Erythroblast (primary cell): ENCODE measurements around the gene RASAL3.

Source experiments
- DNase-seq, 2 experiments: peaks; one replicate each; lab custom pipeline; 2025; lab: John Stamatoyannopoulos, UW
- GATA1 ChIP-seq: IDR thresholded peaks from 2 replicates; pipeline ENCODE4 v1.6.1; 2011; ENCODE audit warnings: low read depth, mild to moderate bottlenecking, control low read depth, low read length, moderate library complexity
- POLR2A ChIP-seq: IDR thresholded peaks from 2 replicates; pipeline ENCODE4 v1.6.1; 2011; ENCODE audit warnings: mild to moderate bottlenecking, low read length

RASAL3 gene

DNA sequence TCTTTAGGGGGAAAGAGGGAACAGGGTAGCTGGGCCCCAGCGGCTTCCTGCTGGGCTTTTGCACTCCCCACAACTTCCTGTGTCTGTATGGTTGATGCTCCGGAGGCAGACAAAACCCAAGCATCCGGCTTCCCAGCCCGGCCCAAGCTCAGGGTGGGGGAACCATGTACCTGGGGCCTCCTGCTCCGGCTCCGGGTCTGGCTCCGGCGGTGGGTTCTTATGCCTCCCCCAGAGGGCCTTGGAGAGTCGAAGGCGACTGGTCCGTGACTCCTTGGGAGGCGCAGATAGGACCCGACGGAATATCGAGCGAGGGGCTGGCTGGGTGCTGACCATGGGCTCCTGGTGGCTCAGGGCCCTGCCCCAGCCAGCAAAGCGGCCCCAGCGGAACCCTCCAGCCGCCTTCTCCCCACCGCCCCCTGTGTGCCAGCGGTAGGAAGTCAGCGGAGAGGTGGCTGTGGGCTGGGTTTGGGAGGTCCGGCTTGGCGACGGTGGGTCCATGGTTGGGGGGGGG, 428 bp downstream of the RASAL3 start:
- DNase-seq, result no peak
- TF ChIP-seq POLR2A, result peak; percentile 37
- no peak for TF ChIP-seq GATA1

DNA sequence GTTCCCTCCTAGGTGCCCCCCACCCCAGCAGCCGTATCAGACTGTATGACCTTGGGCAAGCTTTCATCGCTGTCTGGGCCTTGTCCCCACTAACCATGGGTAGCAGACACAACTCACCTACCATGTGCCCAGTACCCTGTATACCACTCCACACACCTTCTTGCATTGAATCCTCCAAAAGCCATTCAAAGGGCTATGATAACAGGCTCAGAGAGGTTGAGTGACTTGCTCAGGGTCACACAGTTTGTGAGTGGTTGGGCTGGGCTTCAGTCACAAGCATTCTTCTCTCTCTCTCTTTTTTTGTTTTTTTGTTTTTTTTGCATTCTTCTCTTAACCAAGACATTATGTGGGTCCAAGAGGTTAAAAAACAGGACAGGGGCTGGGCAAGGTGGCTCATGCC, 2.6 kb downstream of the RASAL3 start:
- TF ChIP-seq GATA1 (no peak), POLR2A (no peak)

DNA sequence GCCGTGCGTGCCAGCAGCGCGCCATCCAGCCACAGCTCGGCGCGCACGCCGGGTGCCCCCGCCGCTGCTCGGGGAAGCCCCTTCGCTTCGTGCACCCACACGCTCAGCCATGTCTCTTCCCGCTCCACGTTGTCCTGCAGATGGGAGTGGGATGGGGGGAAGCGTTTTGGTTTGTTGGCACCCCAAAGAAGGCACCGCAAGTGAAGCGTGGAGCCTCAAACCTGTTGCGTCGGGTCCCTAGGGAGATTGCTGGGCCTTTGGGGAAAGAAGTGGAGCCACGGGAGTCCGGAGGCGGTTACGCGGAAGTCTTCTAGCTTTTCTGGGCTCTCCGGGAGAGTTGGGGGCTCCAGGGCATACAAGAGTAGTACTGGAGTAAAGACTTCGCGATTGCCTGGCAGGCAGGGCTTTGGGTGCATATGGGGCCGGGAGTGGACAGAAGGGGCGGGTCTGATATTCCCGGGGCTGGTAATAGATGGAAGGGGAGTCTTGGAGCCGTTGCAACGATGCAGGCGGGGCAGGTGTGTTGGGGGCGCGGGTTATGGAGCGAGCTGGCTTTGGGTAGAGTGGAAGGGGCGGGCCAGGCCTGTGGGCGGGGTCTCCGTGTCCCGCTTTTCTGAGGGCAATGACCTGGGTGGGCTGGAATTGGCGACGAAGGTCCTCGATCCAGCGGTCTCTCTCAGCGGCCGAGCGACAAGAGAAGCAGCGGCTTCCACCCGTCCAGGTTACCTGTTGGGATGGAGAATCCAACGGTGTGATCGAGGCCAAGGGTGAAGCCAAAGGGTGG, 6.5 kb downstream of the RASAL3 start:
- no peak for DNase-seq
- no peak for TF ChIP-seq POLR2A
- no peak for TF ChIP-seq GATA1

More for the DNA sequence above, 2.6 kb downstream of the RASAL3 start:
- DNase-seq, result no peak

DNA sequence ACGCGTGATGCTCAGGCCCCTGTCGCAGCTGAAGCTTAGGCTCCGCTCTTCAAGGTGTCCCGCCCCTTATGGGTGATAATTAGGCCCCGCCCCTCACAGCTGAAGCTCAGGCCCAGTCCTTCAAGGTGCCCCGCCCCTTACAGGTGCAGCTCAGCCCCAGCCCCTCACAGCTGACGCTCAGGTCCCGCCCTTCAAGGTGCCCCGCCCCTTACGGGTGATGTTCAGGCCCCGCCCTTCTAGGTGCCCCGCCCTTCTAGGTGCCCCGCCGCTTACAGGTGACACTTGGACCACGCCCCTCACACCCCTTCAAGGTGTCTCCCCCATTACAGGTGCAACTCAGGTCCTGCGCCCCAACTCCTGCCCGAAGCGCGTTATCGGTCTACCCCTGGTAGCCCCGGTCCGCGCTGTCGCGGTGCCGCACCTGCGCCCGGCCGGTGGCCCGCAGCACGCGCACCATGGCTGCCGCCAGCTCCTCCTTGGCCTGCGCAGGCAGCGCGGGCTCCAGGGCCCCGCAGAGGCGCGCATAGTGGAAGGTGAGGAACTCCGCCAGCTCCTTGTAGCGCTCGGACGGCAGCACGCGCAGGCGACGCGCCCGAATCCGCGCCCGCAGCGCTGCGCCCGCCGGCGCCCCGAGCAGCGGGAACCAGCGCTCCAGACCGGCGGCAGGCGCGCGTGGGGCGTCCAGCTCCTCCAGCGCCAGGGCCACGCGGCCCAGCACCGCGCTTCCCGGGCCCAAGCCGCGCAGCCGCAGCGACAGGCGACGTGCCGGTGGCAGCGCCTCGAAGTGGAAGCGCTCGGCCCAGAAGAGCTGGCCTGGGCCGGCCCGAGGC, 7.3 kb downstream of the RASAL3 start:
- DNase-seq, result no peak
- TF ChIP-seq GATA1 (no peak), POLR2A (no peak)

DNA sequence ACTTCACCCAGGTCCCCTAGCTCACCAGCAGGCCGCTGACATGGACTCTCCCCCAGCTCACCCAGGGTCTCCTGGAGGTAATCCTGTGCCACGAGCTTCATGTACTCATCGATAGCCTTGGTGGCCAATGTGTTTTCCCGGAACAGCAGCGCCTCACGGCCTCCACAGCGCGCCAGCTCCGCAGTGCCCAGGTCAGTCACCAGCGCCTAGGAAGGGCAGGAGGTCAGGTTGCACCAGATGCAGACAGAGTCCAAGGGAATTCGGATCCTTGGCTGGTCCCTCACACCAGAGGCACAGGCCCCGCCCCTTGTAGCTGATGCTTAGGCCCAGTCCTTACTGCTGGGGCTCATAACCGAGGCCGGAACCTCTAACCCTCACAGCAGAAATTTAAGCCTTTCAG, 7.9 kb downstream of the RASAL3 start:
- TF ChIP-seq POLR2A (no peak), GATA1 (no peak)
- no peak for DNase-seq

DNA sequence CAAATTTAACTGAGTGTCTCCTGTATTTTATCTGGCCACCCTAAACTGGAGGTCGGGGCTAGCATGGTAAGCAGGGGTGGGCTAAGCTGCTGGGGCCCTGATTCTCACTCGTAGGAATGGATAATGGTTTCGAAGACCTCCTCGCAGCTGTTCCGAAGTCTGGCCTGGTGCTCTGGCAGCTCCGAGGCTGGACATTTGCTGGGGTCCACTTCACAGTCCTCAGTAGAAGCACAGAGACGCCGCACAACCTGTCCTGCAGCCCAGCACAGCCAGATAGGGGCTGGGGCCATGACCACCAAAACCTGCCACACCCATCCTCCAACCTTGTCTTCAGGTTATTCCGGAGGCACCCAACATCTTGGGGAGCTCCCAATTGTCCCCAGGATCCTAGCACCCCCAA, 8.3 kb downstream of the RASAL3 start:
- no peak for TF ChIP-seq POLR2A
- TF ChIP-seq GATA1, result no peak
- no peak for DNase-seq

DNA sequence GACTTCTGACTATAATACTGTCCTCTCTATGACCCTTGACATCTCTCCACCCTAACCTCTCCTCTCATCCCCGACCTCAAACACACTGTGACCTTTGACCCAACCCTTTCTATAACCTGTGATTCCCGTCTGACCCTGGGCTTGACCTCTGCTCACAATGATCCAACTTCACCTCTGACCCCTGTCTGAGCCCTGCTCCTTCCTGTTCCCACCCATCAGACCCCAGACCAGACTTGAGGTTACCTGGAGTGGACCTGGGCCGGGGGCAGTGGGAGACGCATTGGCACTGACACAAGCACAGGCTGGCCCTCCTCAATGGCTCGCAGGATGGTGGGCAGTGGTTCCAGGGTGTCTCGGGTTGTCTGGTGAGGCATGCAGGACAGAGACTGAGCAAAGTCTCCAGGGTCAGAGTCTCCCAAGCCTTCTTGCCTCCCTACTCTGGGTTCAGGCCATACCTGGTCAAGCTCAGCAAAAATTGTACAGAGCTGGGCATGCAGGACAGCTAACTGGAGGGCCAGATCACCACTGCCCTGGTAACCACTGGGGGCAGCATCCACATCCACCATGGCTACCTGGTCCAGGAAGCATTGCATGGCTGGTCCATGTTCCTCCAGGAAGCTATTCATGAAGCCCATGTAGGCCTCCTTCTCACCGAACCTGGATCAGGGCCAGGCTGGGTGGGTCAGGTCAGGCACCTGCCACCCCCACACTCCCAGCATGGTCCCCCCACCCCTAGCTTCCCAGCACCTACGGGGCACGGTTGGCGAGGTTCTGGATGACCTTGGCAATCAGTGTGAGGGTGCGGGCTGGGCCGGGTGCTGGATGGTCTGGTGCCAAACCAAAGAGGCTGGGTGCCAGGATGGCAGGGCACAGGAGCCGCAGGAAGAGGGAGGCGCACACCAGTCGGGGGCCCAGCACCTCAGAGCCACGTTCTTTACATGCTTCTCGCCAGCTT, 10.2 kb downstream of the RASAL3 start:
- DNase-seq, result no peak

DNA sequence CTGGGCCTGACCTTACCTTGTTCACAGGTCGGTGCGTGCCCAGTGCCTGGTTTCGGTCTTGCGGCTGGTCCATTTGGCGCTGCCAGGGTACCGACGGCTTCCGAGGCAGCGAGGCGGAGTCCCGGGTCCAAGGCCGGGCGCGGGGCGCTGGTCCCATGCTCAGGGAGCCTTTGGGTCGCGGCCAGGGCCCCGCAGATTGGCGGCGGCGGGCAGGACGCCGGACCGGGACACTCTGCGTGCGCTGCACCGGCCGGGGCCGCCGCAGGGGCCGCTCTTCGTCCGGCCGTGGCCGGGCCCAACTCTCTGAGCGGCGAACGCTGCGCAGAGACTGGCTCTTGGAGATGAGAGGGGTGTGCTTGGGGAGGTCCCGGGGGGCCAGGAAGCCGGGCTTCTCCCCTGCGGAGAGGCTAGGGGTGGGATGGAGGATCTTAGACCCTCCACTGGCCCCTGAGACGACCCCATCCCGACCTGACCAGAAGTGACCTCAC, 11.2 kb downstream of the RASAL3 start:
- TF ChIP-seq POLR2A, result no peak
- TF ChIP-seq GATA1, result no peak
- no peak for DNase-seq

More for the DNA sequence above, 10.2 kb downstream of the RASAL3 start:
- no peak for TF ChIP-seq POLR2A
- TF ChIP-seq GATA1, result no peak

DNA sequence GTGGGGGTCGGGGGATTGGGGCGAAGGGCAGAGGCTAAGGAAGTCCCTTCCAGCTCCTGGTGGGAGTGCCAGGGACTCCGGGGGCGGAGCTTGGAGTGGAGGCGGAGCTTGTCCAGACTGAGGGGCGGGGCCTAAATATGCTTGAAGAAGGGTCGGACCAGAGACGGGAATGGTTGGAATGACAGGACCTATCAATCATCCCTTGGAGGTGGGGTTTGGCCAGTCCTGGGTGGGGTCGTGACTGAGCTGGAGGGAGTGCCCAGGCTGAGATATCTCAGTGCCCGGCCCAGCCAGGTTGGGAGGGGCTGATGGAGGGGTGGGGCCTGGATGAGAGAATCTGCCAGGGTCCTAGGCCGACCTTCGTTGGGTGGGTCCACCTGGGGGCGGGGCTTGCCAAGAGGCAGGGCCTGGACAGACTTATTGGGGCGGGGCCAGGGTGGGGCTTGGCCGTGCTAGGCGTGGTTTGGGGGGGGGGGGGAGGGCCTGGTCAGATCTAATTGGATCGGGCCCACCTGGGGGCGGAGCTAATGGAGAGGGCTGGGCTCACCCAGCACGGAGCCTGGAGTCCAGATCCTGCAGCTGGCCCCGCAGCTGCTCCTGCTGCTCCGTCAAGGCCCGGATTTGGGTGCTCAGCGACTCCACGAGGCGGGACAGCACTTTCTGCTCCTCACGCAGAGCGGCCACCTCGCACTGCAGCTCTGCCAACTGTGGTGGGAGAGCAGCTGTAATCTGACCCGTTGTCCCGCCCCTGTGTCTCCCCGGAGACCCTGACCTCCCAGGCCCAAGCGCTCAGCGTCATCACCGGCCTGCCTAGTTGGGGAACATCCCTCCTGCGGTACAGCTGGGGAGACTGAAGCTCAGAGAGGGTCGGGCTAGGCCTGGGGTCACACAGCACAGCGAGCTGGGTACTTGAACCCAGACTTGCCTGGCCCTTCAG, 12.0 kb downstream of the RASAL3 start:
- DNase-seq, result peak; percentile 78 to 80
- TF ChIP-seq GATA1, result no peak
- TF ChIP-seq POLR2A, result no peak

DNA sequence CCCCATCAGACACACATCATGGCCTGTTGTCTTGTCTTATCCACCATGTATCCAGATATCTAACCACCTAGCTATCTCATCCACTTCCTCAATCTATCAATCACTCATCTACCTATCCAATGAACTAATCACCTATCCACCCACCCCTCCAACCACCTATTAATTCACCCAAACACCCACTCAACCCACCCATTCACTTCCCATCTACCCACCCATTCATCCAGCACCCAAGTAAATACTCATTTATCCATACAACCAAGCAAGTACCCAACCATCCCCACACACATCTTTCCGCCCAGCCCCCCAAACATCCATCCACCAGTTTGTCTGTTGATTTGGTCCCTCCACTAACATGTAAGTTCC, 13.8 kb downstream of the RASAL3 start:
- TF ChIP-seq POLR2A (no peak), GATA1 (no peak)
- peak in 1 of 2 experiments; percentile 35 for DNase-seq

DNA sequence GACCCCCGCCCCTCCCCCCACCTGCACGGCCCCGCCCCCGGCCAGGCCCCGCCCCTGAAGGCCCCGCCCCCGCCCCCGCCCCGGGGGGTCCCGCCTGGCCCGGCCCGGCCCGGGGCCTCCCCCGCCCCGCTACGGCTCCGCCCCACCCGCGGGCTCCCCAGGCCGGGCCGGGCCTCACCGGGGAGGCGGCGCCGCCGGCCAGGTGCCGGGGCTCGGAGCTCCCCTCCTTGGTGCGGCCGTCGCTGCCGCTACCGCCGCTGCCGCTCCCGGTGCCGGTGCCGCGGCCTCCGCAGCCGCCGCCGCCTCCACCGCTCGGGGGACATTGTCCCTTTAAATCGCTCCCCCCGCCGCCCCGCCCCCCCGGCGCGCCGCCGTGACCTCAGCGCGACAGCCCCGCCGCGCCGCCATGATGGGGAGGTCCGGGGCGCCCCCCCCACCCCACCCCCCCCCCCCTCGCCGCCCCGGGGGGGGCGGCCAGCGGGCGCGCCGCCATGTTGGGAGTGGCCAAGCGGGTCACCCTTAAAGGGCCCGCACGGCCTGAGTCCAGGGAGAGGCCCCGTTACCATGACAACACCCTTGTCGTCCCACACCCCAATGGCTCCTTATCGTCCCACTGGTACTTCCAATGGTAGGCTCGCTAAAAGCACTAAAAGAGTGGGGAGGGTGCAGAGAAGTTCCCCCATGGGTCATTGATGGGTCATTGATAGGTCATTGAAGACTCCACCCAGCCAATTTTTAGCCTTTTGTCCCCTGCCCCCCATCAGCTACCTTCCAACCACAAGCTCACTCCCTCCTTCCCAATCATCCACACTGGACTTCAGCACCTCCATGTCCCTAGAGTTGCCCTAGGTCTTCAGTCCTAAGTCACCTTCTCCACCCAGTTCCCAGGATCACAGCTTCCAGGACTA, 14.5 kb downstream of the RASAL3 start, which contains the start of gene WIZ:
Gene WIZ, minus strand, starts transcription at position 337 of the 908 bp plus-strand sequence. CDS start 1,649 bp downstream, outside the sequence.
- peak; percentile 87 to 88 for DNase-seq
- TF ChIP-seq GATA1, result no peak
